ENCODE data around the gene HCRT.
"Not testable (repeated sequence)": the region's sequence is repeated elsewhere in the genome, so short reads cannot be mapped to it uniquely, and the experiment has no call there.

Gene HCRT

GRCh38 chr17:42210046-42210445 lies 24.8 kb upstream of the HCRT start:
- Histone ChIP-seq H3K14ac (ENCODE audit: low read length) (no peak overlapping the region), H4K91ac (ENCODE audit: low read depth, low read length) (no peak overlapping the region), H2BK120ac (ENCODE audit: insufficient read depth, low read length, poor library complexity) (no peak overlapping the region), H3K9me3 (ENCODE audit: insufficient read depth, low read depth, low read length) (no peaks in the 10 kb centered on the region), H3K18ac (ENCODE audit: low read length) (no peak overlapping the region), H3K4ac (ENCODE audit: low read depth, low read length) (no peak overlapping the region), H2BK5ac (ENCODE audit: low read depth, low read length, poor library complexity) (no peak overlapping the region), H4K12ac (ENCODE audit: low read depth, low read length) (no peak overlapping the region), H3K79me2 (ENCODE audit: control insufficient read depth, insufficient read depth, low read length, poor library complexity) (no peaks in the 10 kb centered on the region), H3K79me1 (ENCODE audit: low read length) (no peaks in the 10 kb centered on the region), H3K9ac (ENCODE audit: low read length) (no peak overlapping the region), H4K8ac (ENCODE audit: low read depth, low read length) (no peak overlapping the region), H2AK5ac (ENCODE audit: low read length) (no peak overlapping the region), H3K4me3 (ENCODE audit: low read depth, low read length) (no peak overlapping the region), H3K36me3 (ENCODE audit: control insufficient read depth in 1 of 2, insufficient read depth in 2 of 2, low read length in 2 of 2) (peaks cover 19 to 21% of the 10 kb centered on the region in 2 experiments), H2BK12ac (ENCODE audit: low read length) (no peak overlapping the region), H2AFZ (ENCODE audit: insufficient read depth, low read length, poor library complexity) (no peak overlapping the region), H3K27me3 (ENCODE audit: insufficient read depth, low read length) (no peaks in the 10 kb centered on the region), H3K4me2 (ENCODE audit: low read length) (no peak overlapping the region), H3K23ac (ENCODE audit: low read length) (no peak overlapping the region), H3K4me1 (ENCODE audit: control insufficient read depth in 1 of 2, insufficient read depth in 2 of 2, low read length in 2 of 2) (peaks cover 3 to 4% of the 10 kb centered on the region in 2 experiments), H3K27ac (ENCODE audit: low read depth, low read length) (no peak overlapping the region)
- no peak for DNase-seq
- no CpG with 5 or more reads among the region's 6 CpGs for WGBS (ENCODE audit: extremely low coverage, insufficient coverage, insufficient read length)

GRCh38 chr17:42206153-42206612 lies 20.9 kb upstream of the HCRT start:
- not testable (repeated sequence) for H3K9me3 ChIP-seq (ENCODE audit: insufficient read depth, low read depth, low read length); H4K12ac ChIP-seq (ENCODE audit: low read depth, low read length); H4K91ac ChIP-seq (ENCODE audit: low read depth, low read length); H3K27ac ChIP-seq (ENCODE audit: low read depth, low read length); H3K14ac ChIP-seq (ENCODE audit: low read length); H2BK120ac ChIP-seq (ENCODE audit: insufficient read depth, low read length, poor library complexity); H3K27me3 ChIP-seq (ENCODE audit: insufficient read depth, low read length); H3K18ac ChIP-seq (ENCODE audit: low read length); H2BK5ac ChIP-seq (ENCODE audit: low read depth, low read length, poor library complexity); DNase-seq; H3K4ac ChIP-seq (ENCODE audit: low read depth, low read length); H4K8ac ChIP-seq (ENCODE audit: low read depth, low read length); H3K4me1 ChIP-seq (ENCODE audit: control insufficient read depth in 1 of 2, insufficient read depth in 2 of 2, low read length in 2 of 2); H3K79me2 ChIP-seq (ENCODE audit: control insufficient read depth, insufficient read depth, low read length, poor library complexity); H3K23ac ChIP-seq (ENCODE audit: low read length); H2AFZ ChIP-seq (ENCODE audit: insufficient read depth, low read length, poor library complexity); H3K9ac ChIP-seq (ENCODE audit: low read length); H2BK12ac ChIP-seq (ENCODE audit: low read length); H3K4me2 ChIP-seq (ENCODE audit: low read length); H3K79me1 ChIP-seq (ENCODE audit: low read length); H2AK5ac ChIP-seq (ENCODE audit: low read length); H3K4me3 ChIP-seq (ENCODE audit: low read depth, low read length)
- no CpG with 5 or more reads among the region's 8 CpGs for WGBS (ENCODE audit: extremely low coverage, insufficient coverage, insufficient read length)
- peaks cover 29 to 40% of the 10 kb centered on the region in 2 experiments for H3K36me3 ChIP-seq (ENCODE audit: control insufficient read depth in 1 of 2, insufficient read depth in 2 of 2, low read length in 2 of 2)

- no CpG with 5 or more reads among the region's 2 CpGs for WGBS (ENCODE audit: extremely low coverage, insufficient coverage, insufficient read length)
These were observed 18.1 kb upstream of the HCRT start for GRCh38 chr17:42203354-42203753.

DNA sequence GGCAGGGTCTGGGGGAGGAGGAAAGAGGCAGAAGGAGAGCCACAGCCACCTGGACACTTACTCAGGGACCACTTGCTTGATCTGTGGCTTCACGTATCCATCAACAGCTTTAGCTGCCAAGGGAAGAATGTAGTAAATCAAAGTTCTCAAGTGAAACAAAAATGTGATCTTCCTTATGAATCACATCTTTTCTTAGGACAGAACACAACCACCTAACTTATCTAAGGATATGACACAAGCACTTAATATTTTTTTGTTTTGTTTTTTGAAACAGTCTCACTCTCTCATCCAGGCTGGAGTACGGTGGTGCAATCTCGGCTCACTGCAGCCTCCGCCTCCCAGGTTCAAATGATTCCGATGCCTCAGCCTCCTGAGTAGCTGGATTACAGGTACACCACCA lies 17.4 kb upstream of the HCRT start:
- no peaks in the 10 kb centered on the region for H3K27me3 ChIP-seq (ENCODE audit: insufficient read depth, low read length)
- H3K4me1 ChIP-seq (ENCODE audit: control insufficient read depth in 1 of 2, insufficient read depth in 2 of 2, low read length in 2 of 2), result no peaks in the 10 kb centered on the region
- H4K8ac ChIP-seq (ENCODE audit: low read depth, low read length), result no peak overlapping the region
- no peak overlapping the region for H2BK12ac ChIP-seq (ENCODE audit: low read length)
- no peak overlapping the region for H3K23ac ChIP-seq (ENCODE audit: low read length)
- H2BK5ac ChIP-seq (ENCODE audit: low read depth, low read length, poor library complexity), result no peak overlapping the region
- H3K9ac ChIP-seq (ENCODE audit: low read length), result no peak overlapping the region
- no peaks in the 10 kb centered on the region for H3K9me3 ChIP-seq (ENCODE audit: insufficient read depth, low read depth, low read length)
- no peak overlapping the region for H3K4me3 ChIP-seq (ENCODE audit: low read depth, low read length)
- no peak overlapping the region for H3K18ac ChIP-seq (ENCODE audit: low read length)
- no peak overlapping the region for H4K91ac ChIP-seq (ENCODE audit: low read depth, low read length)
- H3K79me1 ChIP-seq (ENCODE audit: low read length), result no peaks in the 10 kb centered on the region
- no peak overlapping the region for H3K4me2 ChIP-seq (ENCODE audit: low read length)
- no peak overlapping the region for H2AK5ac ChIP-seq (ENCODE audit: low read length)
- H3K4ac ChIP-seq (ENCODE audit: low read depth, low read length), result no peak overlapping the region
- H3K36me3 ChIP-seq (ENCODE audit: control insufficient read depth in 1 of 2, insufficient read depth in 2 of 2, low read length in 2 of 2), result peaks cover 21 to 34% of the 10 kb centered on the region in 2 experiments
- no peak overlapping the region for H3K14ac ChIP-seq (ENCODE audit: low read length)
- no peak overlapping the region for H4K12ac ChIP-seq (ENCODE audit: low read depth, low read length)
- H3K79me2 ChIP-seq (ENCODE audit: control insufficient read depth, insufficient read depth, low read length, poor library complexity), result no peaks in the 10 kb centered on the region
- no peak overlapping the region for H2AFZ ChIP-seq (ENCODE audit: insufficient read depth, low read length, poor library complexity)
- H2BK120ac ChIP-seq (ENCODE audit: insufficient read depth, low read length, poor library complexity), result no peak overlapping the region
- H3K27ac ChIP-seq (ENCODE audit: low read depth, low read length), result no peak overlapping the region
- DNase-seq, result no peak
- no CpG with 5 or more reads among the region's 5 CpGs for WGBS (ENCODE audit: extremely low coverage, insufficient coverage, insufficient read length)

More at GRCh38 chr17:42203354-42203753, 18.1 kb upstream of the HCRT start:
- no peaks in the 10 kb centered on the region for H3K4me1 ChIP-seq (ENCODE audit: control insufficient read depth in 1 of 2, insufficient read depth in 2 of 2, low read length in 2 of 2)
- H3K4me2 ChIP-seq (ENCODE audit: low read length), result no peak overlapping the region
- H2BK120ac ChIP-seq (ENCODE audit: insufficient read depth, low read length, poor library complexity), result no peak overlapping the region
- no peak overlapping the region for H4K12ac ChIP-seq (ENCODE audit: low read depth, low read length)
- H3K4me3 ChIP-seq (ENCODE audit: low read depth, low read length), result no peak overlapping the region
- H2BK12ac ChIP-seq (ENCODE audit: low read length), result no peak overlapping the region
- H3K9me3 ChIP-seq (ENCODE audit: insufficient read depth, low read depth, low read length), result no peaks in the 10 kb centered on the region
- no peak overlapping the region for H4K8ac ChIP-seq (ENCODE audit: low read depth, low read length)
- no peak overlapping the region for H3K9ac ChIP-seq (ENCODE audit: low read length)
- no peaks in the 10 kb centered on the region for H3K79me2 ChIP-seq (ENCODE audit: control insufficient read depth, insufficient read depth, low read length, poor library complexity)
- no peak overlapping the region for H2BK5ac ChIP-seq (ENCODE audit: low read depth, low read length, poor library complexity)
- H3K79me1 ChIP-seq (ENCODE audit: low read length), result no peaks in the 10 kb centered on the region
- no peak overlapping the region for H4K91ac ChIP-seq (ENCODE audit: low read depth, low read length)
- no peak overlapping the region for H3K23ac ChIP-seq (ENCODE audit: low read length)
- H3K4ac ChIP-seq (ENCODE audit: low read depth, low read length), result no peak overlapping the region
- H2AFZ ChIP-seq (ENCODE audit: insufficient read depth, low read length, poor library complexity), result no peak overlapping the region
- H3K14ac ChIP-seq (ENCODE audit: low read length), result no peak overlapping the region
- DNase-seq, result no peak
- H3K27ac ChIP-seq (ENCODE audit: low read depth, low read length), result no peak overlapping the region
- peaks cover 23 to 37% of the 10 kb centered on the region in 2 experiments for H3K36me3 ChIP-seq (ENCODE audit: control insufficient read depth in 1 of 2, insufficient read depth in 2 of 2, low read length in 2 of 2)
- no peaks in the 10 kb centered on the region for H3K27me3 ChIP-seq (ENCODE audit: insufficient read depth, low read length)
- no peak overlapping the region for H3K18ac ChIP-seq (ENCODE audit: low read length)
- H2AK5ac ChIP-seq (ENCODE audit: low read length), result no peak overlapping the region
